Cardiac muscle cell (in vitro differentiated cells and primary cell): ENCODE data around the gene GNAL. TPM values are rescaled to one million over a fixed set of nuclear protein-coding genes. Genes with fewer than 3 reads are reported as not detected.
"Not testable (repeated sequence)": the region's sequence is repeated elsewhere in the genome, so short reads cannot be mapped to it uniquely, and the experiment has no call there.

Experiments used
- DNase-seq, 2 donors: peaks; one replicate each; pipeline versions ENCODE4 v3.0.0 to v3.0.0-alpha.2; 2010 to 2017; ENCODE audit warnings: low read depth in 1 of 2, low spot score in 1 of 2
- H3K27ac ChIP-seq: fragments of 200-600 bp; sonication (generic); 2 replicates; pipeline ENCODE4 v1.5.1; 2016
- H3K27me3 ChIP-seq: fragments of 200-600 bp; sonication (generic); 2 replicates; pipeline ENCODE4 v1.6.0; 2016; ENCODE audit warnings: control low read depth
- H3K36me3 ChIP-seq: fragments of 200-600 bp; sonication (generic); 2 replicates; pipeline ENCODE4 v1.5.1; 2016; ENCODE audit warnings: control low read depth
- H3K4me1 ChIP-seq: fragments of 200-600 bp; sonication (generic); 2 replicates; pipeline ENCODE4 v1.8.1; 2017; ENCODE audit warnings: low read depth, mild to moderate bottlenecking, mixed run types
- H3K4me3 ChIP-seq: fragments of 200-600 bp; sonication (generic); 2 replicates; pipeline ENCODE4 v1.5.1; 2016; ENCODE audit warnings: mild to moderate bottlenecking
- H3K9me3 ChIP-seq: fragments of 200-600 bp; sonication (generic); 2 replicates; pipeline ENCODE4 v1.5.1; 2017; ENCODE audit warnings: low read depth, mild to moderate bottlenecking, control low read depth
- CTCF ChIP-seq: IDR thresholded peaks from 2 replicates; pipeline ENCODE4 v1.5.1; 2012; ENCODE audit warnings: low read depth, mild to moderate bottlenecking, low read length
- polyA plus RNA-seq: library from polyadenylated mRNA; unstranded; fragments of >200 nt; fragmentation: Nextera tagmentation; extraction: Ambion mirVana; gene quantifications from 2 replicates; pipeline ENCODE4 v1.2.1, GENCODE V29; 2016
- total RNA-seq: library from RNA; depleted of rRNA; stranded (reverse); fragments of >200 nt; gene quantifications from 2 replicates; pipeline ENCODE4 v1.2.3, GENCODE V29; 2016

Gene GNAL
- total and polyA plus RNA-seq, 2 experiments from 2014 or later, result 10.4 to 10.6 TPM

GRCh38 chr18:11713756-11714155 lies 24.7 kb downstream of the GNAL start:
- no peak for TF ChIP-seq CTCF
- Histone ChIP-seq H3K36me3 (no peaks in the 10 kb centered on the region), H3K4me1 (no peaks in the 10 kb centered on the region), H3K9me3 (no peaks in the 10 kb centered on the region), H3K4me3 (no peak overlapping the region), H3K27ac (no peak overlapping the region), H3K27me3 (no peaks in the 10 kb centered on the region)
- DNase-seq, result no peak

GRCh38 chr18:11714244-11714918 lies 25.3 kb downstream of the GNAL start:
- no peak for TF ChIP-seq CTCF
- Histone ChIP-seq H3K36me3 (no peaks in the 10 kb centered on the region), H3K4me3 (no peak overlapping the region), H3K27me3 (no peaks in the 10 kb centered on the region), H3K4me1 (no peaks in the 10 kb centered on the region), H3K27ac (no peak overlapping the region), H3K9me3 (no peaks in the 10 kb centered on the region)
- no peak for DNase-seq

GRCh38 chr18:11716767-11717315 lies 27.8 kb downstream of the GNAL start:
- H3K4me3 ChIP-seq, result not testable (repeated sequence)

GRCh38 chr18:11719050-11719449 lies 30.0 kb downstream of the GNAL start:
- no peaks in the 10 kb centered on the region for H3K4me1 ChIP-seq
- DNase-seq, result no peak
- H3K9me3 ChIP-seq, result no peaks in the 10 kb centered on the region
- no peak for TF ChIP-seq CTCF
- H3K4me3 ChIP-seq, result no peak overlapping the region
- H3K27me3 ChIP-seq, result no peaks in the 10 kb centered on the region
- no peak overlapping the region for H3K27ac ChIP-seq
- no peaks in the 10 kb centered on the region for H3K36me3 ChIP-seq

More at GRCh38 chr18:11716767-11717315, 27.8 kb downstream of the GNAL start:
- not testable (repeated sequence) for H3K4me1 ChIP-seq, H3K36me3 ChIP-seq, H3K27ac ChIP-seq, DNase-seq, H3K27me3 ChIP-seq, H3K9me3 ChIP-seq

GRCh38 chr18:11719621-11720020 lies 30.6 kb downstream of the GNAL start:
- DNase-seq, result no peak
- Histone ChIP-seq H3K4me3 (no peak overlapping the region), H3K27me3 (no peaks in the 10 kb centered on the region), H3K4me1 (no peaks in the 10 kb centered on the region), H3K9me3 (no peaks in the 10 kb centered on the region), H3K36me3 (no peaks in the 10 kb centered on the region), H3K27ac (no peak overlapping the region)
- TF ChIP-seq CTCF, result no peak

GRCh38 chr18:11721720-11722119 lies 32.7 kb downstream of the GNAL start:
- Histone ChIP-seq H3K9me3 (no peaks in the 10 kb centered on the region), H3K27me3 (no peaks in the 10 kb centered on the region), H3K27ac (no peak overlapping the region), H3K4me3 (no peak overlapping the region), H3K4me1 (no peaks in the 10 kb centered on the region), H3K36me3 (no peaks in the 10 kb centered on the region)
- no peak for DNase-seq
- no peak for TF ChIP-seq CTCF
